ENCODE results near the gene ICAM2. TPM values are rescaled to one million over a fixed set of nuclear protein-coding genes. Genes with fewer than 3 reads are reported as not detected.

Gene ICAM2
- total and polyA plus RNA-seq, 4 donors = 58.7 to 77.7 (median 62.2) TPM

DNA sequence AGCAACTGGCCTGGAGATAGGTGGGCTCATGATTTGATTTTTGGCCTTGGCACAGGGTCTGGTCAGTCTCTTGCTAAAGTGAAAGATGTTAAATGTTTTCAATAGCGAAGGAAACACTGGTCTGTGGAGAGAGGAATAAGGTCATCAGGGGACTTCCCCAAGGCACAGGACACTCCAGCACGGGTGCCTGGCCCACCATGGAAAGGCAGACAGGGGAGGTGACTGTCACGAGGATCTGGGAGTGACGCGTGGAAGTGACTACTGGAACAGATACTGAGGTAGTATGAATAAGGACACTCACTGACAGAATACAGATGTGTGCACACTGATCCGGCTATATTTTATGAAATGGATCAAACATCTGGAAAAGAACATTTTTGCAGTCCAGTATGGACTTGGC is 16.7 kb upstream of the ICAM2 start:
- H3K9me3 ChIP-seq (ENCODE audit: control insufficient read depth in 4 of 4, insufficient read depth in 3 of 4, low read length in 3 of 4) = no peaks in the 10 kb centered on the region
- 84% methylated on average over 6 of the region's 6 CpGs for WGBS, 2 donors
- H3K9ac ChIP-seq (ENCODE audit: insufficient read depth in 1 of 2, low read length in 2 of 2) = no peak overlapping the region
- H3K27ac ChIP-seq (ENCODE audit: low read depth in 1 of 2, low read length in 1 of 2) = no peak overlapping the region
- no peak overlapping the region for H3K4me3 ChIP-seq
- ATAC-seq (ENCODE audit: insufficient read depth, low FRiP score) (no peak), DNase-seq (no peak)
- H3K4me1 ChIP-seq (ENCODE audit: control insufficient read depth in 5 of 5, insufficient read depth in 5 of 5, low read length in 5 of 5) = peaks cover 0 to 3% (median 0%) of the 10 kb centered on the region in 5 donors
- H3K36me3 ChIP-seq (ENCODE audit: control insufficient read depth in 4 of 4, insufficient read depth in 4 of 4, low read length in 4 of 4) = peaks cover 0 to 17% (median 3%) of the 10 kb centered on the region in 4 donors
- TF ChIP-seq, protein P1, sequence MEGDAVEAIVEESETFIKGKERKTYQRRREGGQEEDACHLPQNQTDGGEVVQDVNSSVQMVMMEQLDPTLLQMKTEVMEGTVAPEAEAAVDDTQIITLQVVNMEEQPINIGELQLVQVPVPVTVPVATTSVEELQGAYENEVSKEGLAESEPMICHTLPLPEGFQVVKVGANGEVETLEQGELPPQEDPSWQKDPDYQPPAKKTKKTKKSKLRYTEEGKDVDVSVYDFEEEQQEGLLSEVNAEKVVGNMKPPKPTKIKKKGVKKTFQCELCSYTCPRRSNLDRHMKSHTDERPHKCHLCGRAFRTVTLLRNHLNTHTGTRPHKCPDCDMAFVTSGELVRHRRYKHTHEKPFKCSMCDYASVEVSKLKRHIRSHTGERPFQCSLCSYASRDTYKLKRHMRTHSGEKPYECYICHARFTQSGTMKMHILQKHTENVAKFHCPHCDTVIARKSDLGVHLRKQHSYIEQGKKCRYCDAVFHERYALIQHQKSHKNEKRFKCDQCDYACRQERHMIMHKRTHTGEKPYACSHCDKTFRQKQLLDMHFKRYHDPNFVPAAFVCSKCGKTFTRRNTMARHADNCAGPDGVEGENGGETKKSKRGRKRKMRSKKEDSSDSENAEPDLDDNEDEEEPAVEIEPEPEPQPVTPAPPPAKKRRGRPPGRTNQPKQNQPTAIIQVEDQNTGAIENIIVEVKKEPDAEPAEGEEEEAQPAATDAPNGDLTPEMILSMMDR (IDR thresholded peaks at IDR 0.05; ENCODE audit: control extremely low read depth, extremely low read depth) = no peak
- H3K27me3 ChIP-seq (ENCODE audit: control insufficient read depth in 3 of 3, insufficient read depth in 3 of 3, low read length in 2 of 3) = no peaks in the 10 kb centered on the region

GRCh38 chr17:64036198-64036922 is 15.9 kb upstream of the ICAM2 start:
- no peak overlapping the region for H3K9ac ChIP-seq (ENCODE audit: insufficient read depth in 1 of 2, low read length in 2 of 2)
- DNase-seq (no peak), ATAC-seq (ENCODE audit: insufficient read depth, low FRiP score) (no peak)
- WGBS, 2 donors = 90 to 92% methylated on average over 14 of the region's 14 CpGs
- H3K36me3 ChIP-seq (ENCODE audit: control insufficient read depth in 4 of 4, insufficient read depth in 4 of 4, low read length in 4 of 4) = peaks cover 0 to 12% (median 3%) of the 10 kb centered on the region in 4 donors
- H3K27me3 ChIP-seq (ENCODE audit: control insufficient read depth in 3 of 3, insufficient read depth in 3 of 3, low read length in 2 of 3) = no peaks in the 10 kb centered on the region
- no peak overlapping the region for H3K4me3 ChIP-seq
- no peak overlapping the region for H3K27ac ChIP-seq (ENCODE audit: low read depth in 1 of 2, low read length in 1 of 2)
- H3K9me3 ChIP-seq (ENCODE audit: control insufficient read depth in 4 of 4, insufficient read depth in 3 of 4, low read length in 3 of 4) = no peaks in the 10 kb centered on the region
- H3K4me1 ChIP-seq (ENCODE audit: control insufficient read depth in 5 of 5, insufficient read depth in 5 of 5, low read length in 5 of 5) = peaks cover 0 to 3% (median 0%) of the 10 kb centered on the region in 5 donors
- TF ChIP-seq, protein P1 (IDR thresholded peaks at IDR 0.05; ENCODE audit: control extremely low read depth, extremely low read depth) = no peak

DNA sequence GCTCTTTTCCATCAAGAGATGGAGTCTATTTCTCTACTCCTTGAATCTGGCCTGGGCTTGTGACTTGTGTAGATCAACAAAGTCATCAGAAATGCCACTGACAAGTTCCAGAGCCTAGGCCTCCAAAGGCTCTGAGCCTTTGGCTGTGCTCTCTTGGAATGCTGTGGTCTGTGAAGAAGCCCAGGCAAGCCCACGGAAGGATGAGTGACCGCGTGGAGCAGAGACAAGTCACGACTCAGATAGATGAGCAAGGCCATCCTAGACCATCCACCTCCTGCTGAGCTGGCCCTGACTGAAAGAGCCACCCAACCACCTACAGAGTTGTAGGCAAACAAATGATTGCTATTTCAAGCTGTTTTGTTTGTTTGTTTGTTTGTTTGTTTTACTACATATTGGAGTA is 11.6 kb upstream of the ICAM2 start:
- H3K36me3 ChIP-seq (ENCODE audit: control insufficient read depth in 4 of 4, insufficient read depth in 4 of 4, low read length in 4 of 4) = peaks cover 0 to 2% (median 0%) of the 10 kb centered on the region in 4 donors
- WGBS, 2 donors = 90 to 94% methylated on average over 4 of the region's 4 CpGs
- TF ChIP-seq, protein P1 (IDR thresholded peaks at IDR 0.05; ENCODE audit: control extremely low read depth, extremely low read depth) = no peak
- DNase-seq = no peak
- no peak overlapping the region for H3K9ac ChIP-seq (ENCODE audit: insufficient read depth in 1 of 2, low read length in 2 of 2)
- no peaks in the 10 kb centered on the region for H3K9me3 ChIP-seq (ENCODE audit: control insufficient read depth in 4 of 4, insufficient read depth in 3 of 4, low read length in 3 of 4)
- no peaks in the 10 kb centered on the region for H3K4me1 ChIP-seq (ENCODE audit: control insufficient read depth in 5 of 5, insufficient read depth in 5 of 5, low read length in 5 of 5)
- no peak overlapping the region for H3K4me3 ChIP-seq
- no peak overlapping the region for H3K27ac ChIP-seq (ENCODE audit: low read depth in 1 of 2, low read length in 1 of 2)
- no peak for ATAC-seq (ENCODE audit: insufficient read depth, low FRiP score)
- H3K27me3 ChIP-seq (ENCODE audit: control insufficient read depth in 3 of 3, insufficient read depth in 3 of 3, low read length in 2 of 3) = no peaks in the 10 kb centered on the region

Measured in lung (tissue), 12 donors.